Endothelial cell of umbilical vein (primary cell): ENCODE measurements around the gene TPRG1L.

ENCODE experiments used
- CTCF ChIP-seq, 2 donors: IDR thresholded peaks; 1 replicate in 1 of 2; 2 replicates in 1 of 2; pipeline ENCODE4 v1.5.1; 2011; ENCODE audit warnings: low read length in 2 of 2, mild to moderate bottlenecking in 2 of 2, moderate library complexity in 2 of 2, control low read depth in 1 of 2, inconsistent platforms in 1 of 2, low read depth in 1 of 2; ENCODE audit not compliant: insufficient read depth in 1 of 2; ENCODE audit errors: extremely low read depth in 1 of 2
- POLR2AphosphoS5 ChIP-seq: IDR thresholded peaks from 2 replicates; pipeline ENCODE4 v1.6.1; 2012; ENCODE audit warnings: low read depth, mild to moderate bottlenecking, control low read depth, low read length, moderate library complexity; ENCODE audit not compliant: insufficient read depth

GRCh38 chr1:3642919-3643675, 18.3 kb downstream of the TPRG1L start:
- TF ChIP-seq CTCF (IDR thresholded peaks at IDR 0.05; ENCODE audit: extremely low read depth in 1 of 2, insufficient read depth in 1 of 2, low read depth in 1 of 2, low read length in 2 of 2) (no peak), POLR2AphosphoS5 (no peak)
